AML-193 (cell line): ENCODE results near the gene SLC47A1.
"Not testable (repeated sequence)": the region's sequence is repeated elsewhere in the genome, so short reads cannot be mapped to it uniquely, and the experiment has no call there.

Experiments
- DNase-seq, 2 experiments: peaks; one replicate each; lab custom pipeline; 2025; lab: John Stamatoyannopoulos, UW

The SLC47A1 gene

DNA sequence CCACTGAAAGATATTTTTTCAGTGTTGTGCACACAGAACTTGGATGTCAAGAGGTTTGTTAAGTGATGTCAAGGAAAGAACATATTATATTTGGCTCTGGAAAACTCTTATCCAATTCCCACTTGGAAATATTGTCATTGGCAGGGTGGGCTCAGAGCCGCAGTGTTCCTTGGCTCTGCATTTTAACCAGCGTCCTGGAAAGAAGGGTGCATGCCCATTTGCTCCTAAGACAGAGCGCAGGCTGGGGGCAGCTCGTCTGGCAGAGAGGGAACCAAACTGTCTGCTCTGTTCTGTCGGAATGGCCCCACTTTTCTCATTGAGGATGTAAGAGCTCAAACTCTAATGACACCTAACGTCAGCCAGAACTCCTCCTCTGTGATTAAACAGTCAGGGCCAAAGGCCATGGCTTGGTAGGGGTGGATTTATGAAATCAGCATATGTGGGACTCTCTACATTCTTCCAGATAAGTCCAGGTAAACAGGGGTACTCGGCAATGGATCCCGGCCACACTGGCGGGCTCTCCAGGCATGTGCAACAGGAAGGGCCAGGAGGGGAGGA lies 18.0 kb downstream of the SLC47A1 start:
- DNase-seq: no peak

GRCh38 chr17:19553036-19553435 lies 19.4 kb downstream of the SLC47A1 start:
- DNase-seq: no peak

DNA sequence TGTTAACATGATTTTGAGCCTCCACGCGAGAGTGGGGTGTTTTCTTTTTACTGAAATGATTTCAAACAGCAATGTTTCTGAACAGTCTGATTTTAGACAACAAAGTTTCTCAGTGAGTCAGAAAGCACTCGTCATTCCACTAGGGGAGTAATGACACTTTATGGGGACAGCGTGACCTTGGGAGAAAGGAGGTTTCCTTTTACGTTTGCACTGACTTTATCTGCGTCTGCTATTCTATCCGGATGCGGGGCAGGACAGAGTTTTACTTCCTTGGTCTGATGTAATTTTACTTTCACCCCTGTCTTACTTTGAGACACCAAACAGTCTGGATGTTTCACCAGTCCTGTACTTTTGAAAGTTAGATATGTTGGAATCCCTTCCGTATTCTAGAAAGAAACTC lies 20.7 kb downstream of the SLC47A1 start:
- no peak for DNase-seq

- no peak for DNase-seq
Measured at GRCh38 chr17:19555746-19556145, 22.1 kb downstream of the SLC47A1 start.

DNA sequence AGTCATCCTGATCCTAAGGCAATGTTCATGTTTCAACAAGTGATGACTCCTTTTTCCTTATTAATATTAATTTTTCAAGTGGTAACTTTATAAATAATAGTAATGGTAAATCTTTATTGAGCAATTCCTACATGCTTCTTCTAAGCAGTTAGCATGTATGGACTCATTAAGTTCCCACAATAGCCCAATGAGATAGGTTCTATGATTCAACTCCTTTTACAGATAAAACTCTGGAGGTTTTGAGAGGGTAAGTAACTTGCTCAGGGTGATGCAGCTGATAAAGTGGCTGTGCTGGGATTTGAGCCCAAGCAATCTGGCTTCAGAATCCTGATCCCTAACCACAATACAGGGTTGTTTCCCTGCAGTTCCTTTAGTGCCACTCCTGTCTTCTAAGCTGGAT lies 25.3 kb downstream of the SLC47A1 start:
- DNase-seq: no peak

DNA sequence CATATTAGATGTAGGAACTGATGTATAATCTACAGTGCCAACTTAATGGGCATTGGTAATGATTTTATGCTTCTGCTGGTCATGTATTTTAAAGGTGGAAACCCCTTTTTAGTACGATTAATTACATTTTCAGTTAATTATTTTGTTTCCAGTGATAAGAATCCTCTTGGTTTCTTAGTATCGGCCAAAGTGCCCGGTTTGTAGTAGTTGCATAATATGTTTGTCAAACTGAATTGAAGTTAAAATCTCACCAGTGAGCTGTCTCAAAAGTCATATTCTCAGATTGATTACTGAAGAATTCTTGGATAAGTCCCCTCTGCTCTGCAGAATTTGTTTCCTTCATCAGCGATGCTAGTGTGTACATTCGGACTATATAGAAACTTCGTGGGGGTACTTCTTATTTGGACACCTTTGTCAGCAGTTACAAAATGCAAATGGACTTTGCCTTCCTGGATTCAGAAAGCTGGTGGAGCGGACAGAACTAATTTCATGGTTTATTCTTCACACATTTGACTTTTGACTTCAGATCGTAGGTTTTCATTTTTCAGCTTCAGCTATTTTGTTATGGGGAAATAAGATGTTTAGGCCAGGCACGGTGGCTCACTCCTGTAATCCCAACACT lies 28.2 kb downstream of the SLC47A1 start:
- no peak for DNase-seq

GRCh38 chr17:19565817-19566575 lies 32.3 kb downstream of the SLC47A1 start:
- DNase-seq: no peak

DNA sequence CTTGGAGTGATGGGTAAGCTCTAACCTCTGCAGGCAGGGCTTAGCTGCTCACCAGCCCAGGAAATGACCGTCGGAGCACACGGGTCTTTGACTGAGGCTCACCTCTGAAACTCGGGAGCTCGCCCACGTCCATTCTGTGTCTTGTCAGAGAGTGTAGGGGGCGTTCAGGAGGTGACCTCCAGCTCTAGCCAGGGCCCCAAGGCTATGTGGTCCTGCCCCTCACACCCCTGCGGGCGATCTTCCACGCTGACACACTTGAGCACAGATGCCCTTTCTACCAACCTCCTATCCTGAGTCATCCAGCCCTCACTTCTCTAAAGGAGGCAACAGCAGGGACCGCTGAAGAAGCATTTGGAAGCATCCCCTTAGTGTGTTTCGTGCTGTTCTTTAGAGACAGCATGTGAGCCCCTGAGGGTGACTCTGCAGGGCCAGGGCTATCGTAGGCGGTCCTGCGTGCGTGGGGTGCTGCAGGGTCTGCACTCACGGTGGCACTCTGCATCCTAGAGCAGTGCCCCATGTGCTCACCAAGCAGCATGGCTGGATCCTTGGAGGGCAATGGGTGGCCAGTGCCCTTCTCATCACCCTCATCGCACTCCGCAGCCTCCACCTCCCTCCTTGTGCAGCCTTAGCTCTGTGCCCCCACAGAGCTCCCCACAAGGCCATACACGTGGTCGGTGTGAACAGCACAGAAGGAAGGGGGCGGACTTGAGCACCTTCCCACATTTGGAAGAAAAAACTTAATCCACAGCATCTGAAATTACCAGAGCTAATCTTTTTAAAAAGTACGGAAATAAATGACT lies 33.8 kb downstream of the SLC47A1 start:
- no peak for DNase-seq

DNA sequence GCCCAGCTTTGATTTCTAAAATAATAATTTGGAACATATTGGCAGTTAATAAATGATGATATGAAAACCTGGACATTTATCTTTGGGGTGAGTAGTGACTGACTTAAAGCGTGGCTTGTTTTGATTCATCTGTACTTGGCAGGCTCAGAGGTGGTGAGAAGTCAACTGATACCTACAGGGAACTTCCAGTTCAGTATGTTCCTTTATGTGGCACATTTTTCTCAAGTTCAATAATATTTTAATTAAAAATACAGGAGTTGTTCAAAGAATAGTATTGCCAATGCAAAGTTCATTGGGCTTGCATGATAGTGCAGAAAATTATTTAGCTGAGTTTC lies 34.3 kb downstream of the SLC47A1 start:
- DNase-seq: no peak

GRCh38 chr17:19569785-19570543 lies 36.3 kb downstream of the SLC47A1 start:
- DNase-seq: no peak

GRCh38 chr17:19570544-19571062 lies 36.9 kb downstream of the SLC47A1 start:
- DNase-seq: peak in 1 of 2 experiments; percentile 8

GRCh38 chr17:19573075-19573474 lies 39.4 kb downstream of the SLC47A1 start:
- no peak for DNase-seq

GRCh38 chr17:19574956-19575355 lies 41.3 kb downstream of the SLC47A1 start:
- DNase-seq: no peak

GRCh38 chr17:19578545-19578944 lies 44.9 kb downstream of the SLC47A1 start:
- DNase-seq: no peak

DNA sequence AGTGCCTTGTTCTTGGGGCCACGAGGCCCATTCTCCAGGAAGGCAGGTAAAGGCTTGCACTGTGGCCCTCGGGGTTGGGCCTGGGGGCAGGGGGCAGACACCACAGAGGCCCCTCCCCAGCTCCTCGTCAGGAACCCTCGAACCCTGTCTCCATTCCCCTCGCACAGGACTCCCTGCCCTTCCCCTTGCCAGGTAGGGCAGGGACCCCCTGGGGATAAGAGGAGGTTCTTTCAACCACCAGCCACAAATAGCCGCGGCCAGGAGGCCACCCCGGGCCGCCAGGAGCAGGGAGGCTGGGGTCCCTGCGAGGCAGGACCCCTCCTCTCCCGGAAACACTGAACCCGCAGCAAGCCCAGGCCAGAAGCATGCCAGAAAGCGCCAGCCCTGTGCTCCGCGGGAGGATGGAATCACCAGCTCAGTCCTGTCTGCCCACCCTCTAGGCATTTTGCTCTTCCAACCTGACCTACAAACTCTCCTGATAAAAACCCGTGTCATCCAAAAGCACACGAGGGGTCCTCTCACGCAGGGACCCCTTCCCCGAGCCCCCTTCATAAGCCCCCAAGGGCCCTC lies 45.6 kb downstream of the SLC47A1 start:
- DNase-seq: no peak

GRCh38 chr17:19579867-19580565 lies 46.4 kb downstream of the SLC47A1 start:
- DNase-seq: no peak

GRCh38 chr17:19580566-19580920 lies 46.9 kb downstream of the SLC47A1 start:
- DNase-seq: not testable (repeated sequence)

GRCh38 chr17:19582152-19582551 lies 48.5 kb downstream of the SLC47A1 start:
- not testable (repeated sequence) for DNase-seq

DNA sequence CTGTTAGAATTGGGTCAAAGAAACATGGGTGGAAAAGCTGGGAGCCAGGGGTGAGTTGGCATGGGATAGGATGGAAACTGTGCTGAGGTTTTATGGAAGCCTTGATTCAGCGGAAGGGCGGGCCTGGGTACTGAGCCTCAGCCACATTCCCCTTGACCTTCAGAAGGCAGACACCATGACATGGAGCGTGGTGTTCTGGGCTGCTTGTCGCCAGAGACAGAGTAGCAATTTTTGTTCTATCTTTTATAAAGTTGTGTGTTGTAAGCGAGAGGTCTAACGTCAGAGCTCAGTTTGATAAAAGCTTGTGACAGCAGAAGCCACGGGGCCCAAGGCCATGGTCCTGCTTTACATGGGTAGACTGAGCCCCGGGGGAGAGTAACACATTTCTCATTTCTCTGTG lies 50.2 kb downstream of the SLC47A1 start:
- DNase-seq: no peak

GRCh38 chr17:19590451-19590850 lies 56.8 kb downstream of the SLC47A1 start:
- no peak for DNase-seq
